PFSK-1 (cell line): ENCODE data around the gene MYO5B.

Source experiments
- FOXP2 ChIP-seq: optimal IDR thresholded peaks from 2 replicates; pipeline ENCODE3; 2011; ENCODE audit warnings: borderline replicate concordance, control low read depth, inconsistent platforms; ENCODE audit not compliant: insufficient read depth; ENCODE audit errors: extremely low read length, extremely low read depth
- TAF1 ChIP-seq: IDR thresholded peaks from 2 replicates; pipeline ENCODE4 v1.6.1; 2012; ENCODE audit warnings: low read length, control low read depth, borderline replicate concordance; ENCODE audit not compliant: insufficient read depth

GRCh38 chr18:50201476-50202018 is 6.6 kb upstream of the MYO5B start:
- no peak for TF ChIP-seq TAF1
- no peak for TF ChIP-seq FOXP2
